Testis (tissue), 2 donors: ENCODE measurements around the gene NOL6.

Experiments used
- CTCF ChIP-seq, 3 experiments: fragments of 450-650 bp in 2 of 3; fragments of 200-600 bp in 1 of 3; sonication (generic) in 1 of 3; IDR thresholded peaks; one replicate each; pipeline ENCODE4 v1.5.1; 2016 to 2019; ENCODE audit warnings: antibody characterized with exemption in 3 of 3, mild to moderate bottlenecking in 2 of 3, moderate library complexity in 1 of 3
- POLR2A ChIP-seq: fragments of 450-650 bp; IDR thresholded peaks from one replicate; pipeline ENCODE4 v1.6.1; 2017; ENCODE audit warnings: antibody characterized with exemption, mild to moderate bottlenecking, moderate library complexity

- TF ChIP-seq CTCF (IDR thresholded peaks at IDR 0.05) (no peak), POLR2A (no peak)
These were observed 46.9 kb downstream of the NOL6 start for GRCh38 chr9:33426843-33427293.
